GM12878 (cell line): Measurements from ENCODE around the gene ACOT7. TPM values are rescaled to one million over a fixed set of nuclear protein-coding genes. Genes with fewer than 3 reads are reported as not detected.

Experiments
- ATAC-seq: fragments of 200-7000 bp; cut with Tn5 transposase; 3 replicates; pipeline ENCODE4 v1.9.1; 2020; ENCODE audit warnings: mild to moderate bottlenecking, moderate library complexity
- BruUV-seq: library from RNA; stranded (reverse); fragments of 400-500 nt; replicated peaks from 2 replicates; lab custom pipeline; 2021; lab: Mats Ljungman, UMichigan
- CTCF ChIA-PET: fragments of 300-600 bp; sonication (Branson Sonifier 250); formaldehyde crosslinking; extraction: SDS; loops from one replicate; lab custom pipeline; 2021; ENCODE audit warnings: inconsistent platforms; lab: Yijun Ruan, JAX
- POLR2A ChIA-PET: fragments of 350-600 bp; formaldehyde crosslinking; extraction: SDS; loops from one replicate; lab custom pipeline; 2021; ENCODE audit warnings: inconsistent platforms; lab: Charles Lee
- RAD21 ChIA-PET: fragments of 300-600 bp; sonication (Branson Sonifier 250); formaldehyde crosslinking; loops from one replicate; lab custom pipeline; 2023; ENCODE audit warnings: antibody characterized with exemption; ENCODE audit not compliant: unreplicated experiment; lab: Charles Lee
- SMC1A ChIA-PET: fragments of 300-600 bp; sonication (Branson Sonifier 250); formaldehyde crosslinking; loops from one replicate; lab custom pipeline; 2023; ENCODE audit not compliant: unreplicated experiment, uncharacterized antibody; lab: Charles Lee
- DNase-seq: peaks from one replicate; pipeline ENCODE4 v3.0.0-alpha.2; 2011; ENCODE audit warnings: low read depth, low spot score
- FAIRE-seq: peaks from 3 replicates; lab custom pipeline; 2011; peaks lifted over from hg19 to GRCh38; lab: Jason Lieb, UNC
- H2AFZ ChIP-seq: 2 replicates; pipeline ENCODE4 v1.6.0; 2011; ENCODE audit warnings: low read depth, low read length, control low read depth; ENCODE audit not compliant: control insufficient read depth
- H3K27ac ChIP-seq: 2 replicates; pipeline ENCODE4 v1.5.1; 2011; ENCODE audit warnings: control low read depth; ENCODE audit not compliant: control insufficient read depth, insufficient read depth
- H3K27me3 ChIP-seq, 2 experiments: replicated peaks in 1 of 2; 2 replicates each; pipeline versions ENCODE4 v1.6.0 to v1.6.1; 2011; ENCODE audit warnings: low read length in 1 of 2; ENCODE audit not compliant: control insufficient read depth in 2 of 2, insufficient read depth in 2 of 2
- H3K36me3 ChIP-seq, 2 experiments: 2 replicates each; pipeline ENCODE4 v1.5.1; 2011; ENCODE audit warnings: low read length in 1 of 2; ENCODE audit not compliant: control insufficient read depth in 2 of 2, insufficient read depth in 2 of 2
- H3K4me1 ChIP-seq: 2 replicates; pipeline ENCODE4 v1.6.1; 2011; ENCODE audit warnings: mild to moderate bottlenecking, low read length, moderate library complexity, mixed read lengths; ENCODE audit not compliant: control insufficient read depth, insufficient read depth
- H3K4me2 ChIP-seq: 2 replicates; pipeline ENCODE4 v1.6.0; 2011; ENCODE audit warnings: control low read depth; ENCODE audit not compliant: control insufficient read depth, insufficient read depth
- H3K4me3 ChIP-seq: fragments of 200-600 bp; sonication (generic); 2 replicates; pipeline ENCODE4 v1.5.1; 2016
- H3K79me2 ChIP-seq: 2 replicates; pipeline ENCODE4 v1.6.0; 2011; ENCODE audit warnings: low read length; ENCODE audit not compliant: control insufficient read depth, insufficient read depth
- H3K9ac ChIP-seq: 2 replicates; pipeline ENCODE4 v1.8.0; 2011; ENCODE audit warnings: low read length, control low read depth, mixed read lengths; ENCODE audit not compliant: control insufficient read depth, insufficient read depth
- H3K9me3 ChIP-seq: replicated peaks from 3 replicates; pipeline ENCODE4 v1.5.1; 2011; ENCODE audit warnings: mild to moderate bottlenecking, low read length; ENCODE audit not compliant: control insufficient read depth, insufficient read depth
- H4K20me1 ChIP-seq: 2 replicates; pipeline ENCODE4 v1.6.0; 2011; ENCODE audit not compliant: control insufficient read depth, insufficient read depth
- ATF7 ChIP-seq: fragments of 450-650 bp; IDR thresholded peaks from 2 replicates; pipeline ENCODE4 v1.6.1; 2016; ENCODE audit warnings: low read depth, mild to moderate bottlenecking
- BMI1 ChIP-seq: fragments of 450-650 bp; IDR thresholded peaks from 2 replicates; pipeline ENCODE4 v1.6.1; 2016; ENCODE audit warnings: mild to moderate bottlenecking, moderate library complexity, borderline replicate concordance
- CHD2 ChIP-seq: IDR thresholded peaks from 2 replicates; pipeline ENCODE4 v1.6.1; 2011; ENCODE audit warnings: low read depth, low read length, improper control_type of control experiment, borderline replicate concordance
- MEF2A ChIP-seq: IDR thresholded peaks from 2 replicates; pipeline ENCODE4 v1.6.1; 2011; ENCODE audit warnings: low read depth, mild to moderate bottlenecking, low read length, moderate library complexity; ENCODE audit not compliant: insufficient read depth
- PML ChIP-seq: IDR thresholded peaks from 2 replicates; pipeline ENCODE4 v1.6.1; 2012; ENCODE audit warnings: low read length, inconsistent platforms
- RUNX3 ChIP-seq: IDR thresholded peaks from 2 replicates; pipeline ENCODE4 v1.6.1; 2012; ENCODE audit warnings: low read length, inconsistent platforms
- USF1 ChIP-seq: IDR thresholded peaks from 2 replicates; pipeline ENCODE4 v1.6.1; 2011; ENCODE audit warnings: borderline replicate concordance, low read depth, mild to moderate bottlenecking, moderate library complexity, mixed read lengths, low read length; ENCODE audit not compliant: insufficient read depth; ENCODE audit errors: extremely low read length
- ZBTB11 ChIP-seq: fragments of 450-650 bp; formaldehyde crosslinking; IDR thresholded peaks from 2 replicates; pipeline ENCODE4 v1.5.0; 2022; ENCODE audit warnings: mild to moderate bottlenecking, missing genetic modification characterization
- ZSCAN29 ChIP-seq: fragments of 450-650 bp; IDR thresholded peaks from 2 replicates; pipeline ENCODE4 v1.6.1; 2017; ENCODE audit warnings: mild to moderate bottlenecking, moderate library complexity
- WGBS: methylation state at CpG from one replicate; pipeline ENCODE4 v1.1.6; 2016; ENCODE audit warnings: low lambda C conversion rate; ENCODE audit not compliant: insufficient replicate concordance, insufficient coverage; ENCODE audit errors: missing lambda C conversion rate; 5-methylcytosine and 5-hydroxymethylcytosine counted together
- in situ Hi-C: fragments of 300-500 bp; cut with MboI; formaldehyde crosslinking; loops from 9 replicates; pipeline ENCODE4 v1.14.3; 2018; ENCODE audit warnings: mixed read lengths
- intact Hi-C: fragments of 100-400 bp; cut with micrococcal nuclease; formaldehyde crosslinking; loops from one replicate; pipeline ENCODE4 v1.14.2; 2022; ENCODE audit not compliant: unreplicated experiment
- polyA plus RNA-seq, 11 experiments: library from polyadenylated mRNA; depleted of rRNA in 4 of 11; unstranded in 6 of 11; stranded (reverse) in 5 of 11; fragments of >200 nt; fragmentation: Nextera tagmentation in 4 of 11; fragmentation: Illumina TruSeq in 1 of 11; extraction: Ambion mirVana in 4 of 11; extraction: Trizol in 1 of 11; gene quantifications; 1 replicate in 1 of 11; 2 replicates in 10 of 11; pipeline versions ENCODE4 v1.2.1 to v1.2.3, GENCODE V29; 2011 to 2016; ENCODE audit warnings: inconsistent platforms in 2 of 11, missing spikeins in 2 of 11, low read depth in 1 of 11
- total RNA-seq, 4 experiments: library from RNA; depleted of rRNA in 3 of 4; stranded (reverse); fragments of >200 nt in 3 of 4; fragmentation: Illumina TruSeq in 1 of 4; extraction: Trizol in 1 of 4; gene quantifications; 2 replicates each; pipeline versions ENCODE4 v1.2.1 to v1.2.3, GENCODE V29; 2013 to 2021

Gene ACOT7
- total and polyA plus RNA-seq, 10 of the 15 experiments (the other 5 are each of a cell fraction or from before 2014, with no cell fraction given), result 8.9 to 206 (median 61.2) TPM

GRCh38 chr1:6271006-6271405 is 122.6 kb downstream of the ACOT7 start:
- TF ChIP-seq PML, result no peak
- TF ChIP-seq USF1, result no peak
- no peak for TF ChIP-seq CHD2
- TF ChIP-seq RUNX3, result no peak
- no peak for TF ChIP-seq BMI1
- TF ChIP-seq ATF7, result no peak
- no peak for TF ChIP-seq MEF2A
- TF ChIP-seq ZSCAN29, result no peak
- no peak for TF ChIP-seq ZBTB11 (CRISPR knock-in tag)
- peaks cover 0 to 7% of the 10 kb centered on the region in 2 experiments; a peak in 2 of 4 replicates for H3K36me3 ChIP-seq
- intact Hi-C loops (no loop called here), in situ Hi-C loops (no loop called here)
- no TSS peak for BruUV-seq
- H4K20me1 ChIP-seq, result no peaks in the 10 kb centered on the region; the same call in 1 of the 2 replicates
- H3K27ac ChIP-seq, result no peak overlapping the region
- ChIA-PET RAD21 (no interaction called here), CTCF (no interaction called here), SMC1A (no interaction called here), POLR2A (no interaction called here)
- DNase-seq (no peak), ATAC-seq (no peak), FAIRE-seq (no peak)
- WGBS, result 80% methylated on average over 4 of the region's 4 CpGs
- no peaks in the 10 kb centered on the region for H3K9me3 ChIP-seq
- H3K4me3 ChIP-seq, result no peak overlapping the region
- H3K27me3 ChIP-seq, result no peaks in the 10 kb centered on the region
- H3K4me2 ChIP-seq, result no peak overlapping the region
- H3K79me2 ChIP-seq, result no peaks in the 10 kb centered on the region
- H3K9ac ChIP-seq, result no peak overlapping the region
- H2AFZ ChIP-seq, result no peak overlapping the region
- no peaks in the 10 kb centered on the region for H3K4me1 ChIP-seq
